Nephron progenitor cell (in vitro differentiated cells): ENCODE results near the gene NLRC5.

Experiments
- DNase-seq: peaks from one replicate; pipeline ENCODE4 v3.0.0; 2021
- H3K27ac Mint-ChIP-seq: 2 replicates; pipeline ENCODE4 v1.8.0; 2021; ENCODE audit warnings: mild to moderate bottlenecking, moderate library complexity, mixed read lengths
- H3K27me3 Mint-ChIP-seq: 2 replicates; pipeline ENCODE4 v1.8.0; 2021; ENCODE audit warnings: mild to moderate bottlenecking, low read depth, mixed read lengths; ENCODE audit not compliant: poor library complexity
- H3K36me3 Mint-ChIP-seq: 2 replicates; pipeline ENCODE4 v1.8.0; 2021; ENCODE audit warnings: low read depth, mixed read lengths
- H3K4me1 Mint-ChIP-seq: 2 replicates; pipeline ENCODE4 v1.8.0; 2021; ENCODE audit warnings: mixed read lengths
- H3K4me3 Mint-ChIP-seq: 2 replicates; pipeline ENCODE4 v1.8.0; 2021; ENCODE audit warnings: mild to moderate bottlenecking, moderate library complexity, mixed read lengths
- H3K9me3 Mint-ChIP-seq: 2 replicates; pipeline ENCODE4 v1.8.0; 2021; ENCODE audit warnings: mild to moderate bottlenecking, moderate library complexity, mixed read lengths
- TF ChIP-seq, protein P1 (sequence below): fragments of 200-600 bp; sonication (generic); IDR thresholded peaks from 2 replicates; pipeline ENCODE4 v1.5.0; 2021; ENCODE audit warnings: antibody characterized with exemption

The NLRC5 gene

DNA sequence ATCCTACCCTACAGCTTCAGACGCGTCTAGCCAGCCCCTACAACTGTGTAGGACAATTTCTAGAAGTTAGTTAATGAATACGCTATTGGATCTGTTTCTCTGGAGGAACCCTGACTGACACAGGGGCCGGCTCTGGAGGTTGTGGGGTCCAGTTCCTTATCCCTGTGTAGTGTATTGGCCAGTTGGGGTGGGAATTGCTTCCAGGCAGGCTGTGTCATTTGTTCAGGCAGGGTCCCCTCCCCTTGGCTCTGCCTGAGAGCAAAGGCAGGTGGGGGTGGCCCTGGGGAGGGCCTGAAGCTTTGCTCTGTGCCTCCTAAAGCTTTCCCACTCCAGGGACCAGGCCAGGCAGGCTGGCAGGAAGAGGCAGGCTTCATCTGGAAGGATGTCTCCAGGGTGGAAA lies 39.3 kb upstream of the NLRC5 start:
- Mint-ChIP-seq H3K4me3 (no peak overlapping the region), H3K4me1 (peaks cover 43% of the 10 kb centered on the region), H3K36me3 (peaks cover under 1% of the 10 kb centered on the region), H3K27ac (no peak overlapping the region), H3K9me3 (no peaks in the 10 kb centered on the region), H3K27me3 (peaks cover 2% of the 10 kb centered on the region)
- TF ChIP-seq, protein P1, sequence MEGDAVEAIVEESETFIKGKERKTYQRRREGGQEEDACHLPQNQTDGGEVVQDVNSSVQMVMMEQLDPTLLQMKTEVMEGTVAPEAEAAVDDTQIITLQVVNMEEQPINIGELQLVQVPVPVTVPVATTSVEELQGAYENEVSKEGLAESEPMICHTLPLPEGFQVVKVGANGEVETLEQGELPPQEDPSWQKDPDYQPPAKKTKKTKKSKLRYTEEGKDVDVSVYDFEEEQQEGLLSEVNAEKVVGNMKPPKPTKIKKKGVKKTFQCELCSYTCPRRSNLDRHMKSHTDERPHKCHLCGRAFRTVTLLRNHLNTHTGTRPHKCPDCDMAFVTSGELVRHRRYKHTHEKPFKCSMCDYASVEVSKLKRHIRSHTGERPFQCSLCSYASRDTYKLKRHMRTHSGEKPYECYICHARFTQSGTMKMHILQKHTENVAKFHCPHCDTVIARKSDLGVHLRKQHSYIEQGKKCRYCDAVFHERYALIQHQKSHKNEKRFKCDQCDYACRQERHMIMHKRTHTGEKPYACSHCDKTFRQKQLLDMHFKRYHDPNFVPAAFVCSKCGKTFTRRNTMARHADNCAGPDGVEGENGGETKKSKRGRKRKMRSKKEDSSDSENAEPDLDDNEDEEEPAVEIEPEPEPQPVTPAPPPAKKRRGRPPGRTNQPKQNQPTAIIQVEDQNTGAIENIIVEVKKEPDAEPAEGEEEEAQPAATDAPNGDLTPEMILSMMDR = no peak
- DNase-seq = no peak

DNA sequence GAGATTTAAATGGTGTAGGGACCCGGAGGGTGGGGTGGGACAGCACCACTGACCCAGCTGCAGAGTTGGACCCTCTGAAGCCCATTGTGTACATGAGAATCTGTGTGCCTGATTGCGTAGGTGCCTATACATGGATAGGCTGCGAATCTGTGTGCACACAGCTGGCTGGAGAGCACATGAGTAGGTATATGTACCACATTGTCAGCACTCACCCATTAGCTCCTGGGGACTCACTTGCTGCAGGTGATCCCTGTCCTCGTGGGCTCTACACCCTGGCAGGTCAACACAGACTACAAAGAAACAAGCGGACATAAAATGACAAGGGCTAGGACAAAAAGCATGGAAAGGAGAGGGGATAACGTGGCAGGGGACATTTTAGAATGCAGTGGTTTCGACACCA lies 38.9 kb upstream of the NLRC5 start:
- H3K36me3 Mint-ChIP-seq = no peaks in the 10 kb centered on the region
- peaks cover 5% of the 10 kb centered on the region for H3K27me3 Mint-ChIP-seq
- no peak for DNase-seq
- TF ChIP-seq, protein P1 = no peak
- H3K4me3 Mint-ChIP-seq = no peak overlapping the region
- no peak overlapping the region for H3K27ac Mint-ChIP-seq
- H3K4me1 Mint-ChIP-seq = peaks cover 42% of the 10 kb centered on the region
- H3K9me3 Mint-ChIP-seq = no peaks in the 10 kb centered on the region

DNA sequence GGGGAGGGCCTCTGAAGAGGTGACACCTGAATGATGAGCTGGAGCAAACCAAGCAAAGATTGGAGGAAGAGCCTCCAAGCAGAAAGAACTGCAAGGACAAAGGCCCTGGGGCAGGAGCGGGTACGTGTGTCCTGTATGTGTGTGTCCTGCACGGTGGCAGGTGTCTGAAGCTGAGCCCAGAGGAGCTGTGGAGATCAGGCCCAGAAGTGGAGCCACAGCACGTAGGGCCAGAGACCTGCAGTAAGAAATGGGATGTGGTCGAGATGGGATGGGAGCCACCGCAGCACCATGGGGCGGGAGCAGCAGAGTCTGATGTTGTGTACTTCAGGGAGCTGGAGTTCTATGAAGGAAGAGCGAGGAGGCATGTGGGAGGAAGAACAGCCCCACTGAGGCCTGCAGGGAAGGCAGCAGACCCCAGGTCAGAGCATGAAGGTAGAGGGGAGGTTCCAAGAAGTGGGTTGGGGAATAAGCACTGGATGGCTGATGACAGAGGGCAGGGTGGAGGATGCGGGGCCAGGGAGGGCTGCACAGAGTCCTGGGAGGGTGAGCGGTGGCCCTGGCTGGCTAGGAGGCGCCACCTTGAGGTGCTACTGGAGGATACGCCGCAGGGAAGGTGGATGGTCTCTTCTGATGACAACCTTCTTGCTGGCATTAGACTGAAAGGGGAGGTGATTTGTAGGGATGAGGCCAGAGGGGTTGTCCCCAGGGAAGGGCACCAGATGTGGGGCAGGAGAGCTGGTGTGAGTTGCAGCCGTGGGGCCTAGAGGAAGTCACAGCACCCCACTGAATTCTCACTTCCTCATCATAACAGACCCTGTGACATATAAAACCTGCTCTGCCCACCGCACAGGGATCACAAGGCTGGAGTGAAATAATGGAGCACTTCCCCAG lies 38.2 kb upstream of the NLRC5 start:
- TF ChIP-seq, protein P1 = peak; percentile 51
- H3K27me3 Mint-ChIP-seq = peaks cover 5% of the 10 kb centered on the region
- H3K4me3 Mint-ChIP-seq = peak overlapping the region; percentile 22
- H3K36me3 Mint-ChIP-seq = no peaks in the 10 kb centered on the region
- peaks cover 4% of the 10 kb centered on the region for H3K9me3 Mint-ChIP-seq
- DNase-seq = peak; percentile 61
- H3K4me1 Mint-ChIP-seq = peaks cover 42% of the 10 kb centered on the region
- H3K27ac Mint-ChIP-seq = peak overlapping the region; percentile 55

DNA sequence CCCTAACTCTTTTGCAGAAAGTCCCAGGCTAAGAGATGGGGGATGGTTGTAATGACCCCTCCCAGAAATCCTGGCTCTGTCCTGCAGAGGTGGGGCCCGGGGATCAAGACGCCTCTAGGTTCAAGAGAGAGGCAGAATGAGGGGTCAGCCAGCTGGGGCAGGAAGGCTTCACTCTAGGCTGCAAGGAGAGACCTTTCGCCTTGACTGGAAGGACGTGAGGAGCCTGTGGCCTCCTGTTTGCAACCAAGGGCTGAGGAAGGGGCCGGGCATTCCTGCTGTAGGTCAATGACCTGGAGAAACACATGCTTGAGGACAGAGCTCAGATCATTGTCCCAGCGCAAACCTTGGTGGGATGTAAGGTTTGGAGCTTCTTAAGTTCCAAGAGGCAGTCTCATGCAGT lies 36.4 kb upstream of the NLRC5 start:
- TF ChIP-seq, protein P1 = no peak
- peaks cover 9% of the 10 kb centered on the region for H3K27me3 Mint-ChIP-seq
- no peak overlapping the region for H3K27ac Mint-ChIP-seq
- no peaks in the 10 kb centered on the region for H3K36me3 Mint-ChIP-seq
- no peak overlapping the region for H3K4me3 Mint-ChIP-seq
- peaks cover 28% of the 10 kb centered on the region for H3K4me1 Mint-ChIP-seq
- no peak for DNase-seq
- peaks cover 5% of the 10 kb centered on the region for H3K9me3 Mint-ChIP-seq

DNA sequence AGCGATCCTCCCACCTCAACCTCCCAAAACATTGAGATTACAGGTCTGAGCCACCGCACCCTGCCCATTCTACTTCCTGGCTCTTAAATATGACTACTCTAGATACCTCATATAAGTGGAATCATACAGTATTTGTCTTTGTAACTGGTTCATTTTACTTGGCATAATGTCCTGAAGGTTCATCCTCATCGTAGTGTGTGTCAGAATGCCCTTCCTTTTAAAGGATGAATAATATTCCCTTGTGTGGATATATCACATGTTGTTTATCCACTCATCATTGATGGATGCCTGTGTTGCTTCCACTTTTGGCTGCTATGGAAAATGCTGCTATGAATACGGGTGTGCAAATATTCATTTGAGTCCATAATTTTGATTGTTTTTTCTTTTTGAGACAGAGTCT lies 33.3 kb upstream of the NLRC5 start:
- no peak overlapping the region for H3K4me3 Mint-ChIP-seq
- TF ChIP-seq, protein P1 = no peak
- H3K27me3 Mint-ChIP-seq = peaks cover 19% of the 10 kb centered on the region
- peaks cover 21% of the 10 kb centered on the region for H3K4me1 Mint-ChIP-seq
- no peaks in the 10 kb centered on the region for H3K36me3 Mint-ChIP-seq
- no peak overlapping the region for H3K27ac Mint-ChIP-seq
- DNase-seq = no peak
- peaks cover 5% of the 10 kb centered on the region for H3K9me3 Mint-ChIP-seq

DNA sequence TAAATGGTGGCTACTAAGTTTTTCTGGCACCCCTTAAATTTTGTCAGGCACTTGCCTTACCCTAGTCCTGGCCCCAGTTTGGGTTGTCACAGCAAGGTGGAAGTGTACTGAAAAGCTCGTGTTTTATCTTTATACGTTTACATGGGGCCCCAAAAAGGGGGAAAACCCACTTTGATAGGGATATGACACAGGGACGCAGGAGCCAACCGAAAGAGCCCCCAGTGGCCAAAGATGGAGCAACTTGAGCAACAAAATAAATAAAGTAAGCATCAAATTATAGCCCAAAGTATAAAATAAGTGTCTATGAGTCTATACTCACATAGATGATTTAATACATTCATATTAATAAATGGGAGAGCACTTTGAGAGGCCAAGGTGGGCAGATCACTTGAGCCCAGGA lies 32.6 kb upstream of the NLRC5 start:
- Mint-ChIP-seq H3K4me3 (no peak overlapping the region), H3K27ac (no peak overlapping the region), H3K36me3 (no peaks in the 10 kb centered on the region), H3K27me3 (peaks cover 22% of the 10 kb centered on the region), H3K4me1 (peaks cover 14% of the 10 kb centered on the region), H3K9me3 (peaks cover 5% of the 10 kb centered on the region)
- DNase-seq = no peak
- TF ChIP-seq, protein P1 = no peak
